Measurements from ENCODE around the gene ITM2B. TPM values are rescaled to one million over a fixed set of nuclear protein-coding genes. Genes with fewer than 3 reads are reported as not detected.

ITM2B gene
- total RNA-seq, 6 donors from 2014 or later, result 90.1 to 854 (median 640) TPM

- peaks cover 0 to 20% (median 9%) of the 10 kb centered on the region in 4 donors for H3K4me1 ChIP-seq
- peaks cover 0 to 27% (median 15%) of the 10 kb centered on the region in 4 donors for H3K36me3 ChIP-seq
- H3K27me3 ChIP-seq, result no peaks in the 10 kb centered on the region
- 68 to 86% methylated on average over 31 to 47 of the region's 47 CpGs for WGBS, 2 donors
- ATAC-seq (ENCODE audit: low FRiP score in 2 of 2) (peak; percentile 56 to 57), DNase-seq (peak in 1 of 2 donors; percentile 78)
- peak overlapping the region in 2 of 4 donors; percentile 20 to 46 for H3K27ac ChIP-seq
- H3K9me3 ChIP-seq, result peaks cover 4 to 10% (median 6%) of the 10 kb centered on the region in 4 donors
- peak overlapping the region in 3 of 4 donors; percentile 30 to 46 (median 40) for H3K4me3 ChIP-seq
- no peak for TF ChIP-seq POLR2AphosphoS5 (IDR thresholded peaks at IDR 0.05)
- no peak for TF ChIP-seq POLR2A (IDR thresholded peaks at IDR 0.05)
- TF ChIP-seq, protein P1, sequence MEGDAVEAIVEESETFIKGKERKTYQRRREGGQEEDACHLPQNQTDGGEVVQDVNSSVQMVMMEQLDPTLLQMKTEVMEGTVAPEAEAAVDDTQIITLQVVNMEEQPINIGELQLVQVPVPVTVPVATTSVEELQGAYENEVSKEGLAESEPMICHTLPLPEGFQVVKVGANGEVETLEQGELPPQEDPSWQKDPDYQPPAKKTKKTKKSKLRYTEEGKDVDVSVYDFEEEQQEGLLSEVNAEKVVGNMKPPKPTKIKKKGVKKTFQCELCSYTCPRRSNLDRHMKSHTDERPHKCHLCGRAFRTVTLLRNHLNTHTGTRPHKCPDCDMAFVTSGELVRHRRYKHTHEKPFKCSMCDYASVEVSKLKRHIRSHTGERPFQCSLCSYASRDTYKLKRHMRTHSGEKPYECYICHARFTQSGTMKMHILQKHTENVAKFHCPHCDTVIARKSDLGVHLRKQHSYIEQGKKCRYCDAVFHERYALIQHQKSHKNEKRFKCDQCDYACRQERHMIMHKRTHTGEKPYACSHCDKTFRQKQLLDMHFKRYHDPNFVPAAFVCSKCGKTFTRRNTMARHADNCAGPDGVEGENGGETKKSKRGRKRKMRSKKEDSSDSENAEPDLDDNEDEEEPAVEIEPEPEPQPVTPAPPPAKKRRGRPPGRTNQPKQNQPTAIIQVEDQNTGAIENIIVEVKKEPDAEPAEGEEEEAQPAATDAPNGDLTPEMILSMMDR (IDR thresholded peaks at IDR 0.05), result no peak
- TF ChIP-seq EP300 (IDR thresholded peaks at IDR 0.05), result no peak
These were observed 86.0 kb downstream of the ITM2B start for GRCh38 chr13:48318821-48319511.

Other genes with a start within 250 kb of the ITM2B start
- gene SUCLA2, start 231.9 kb upstream of the ITM2B start, total RNA-seq, result 10 to 100 TPM; 15.0 to 67.4 (median 33.4) TPM
- 10 to 100 TPM in 3 of 6 donors, 1 to 10 TPM in 3; 4.0 to 12.5 (median 10.2) TPM for gene NUDT15, start 195.5 kb upstream of the ITM2B start, total RNA-seq
- gene MED4, start 138.1 kb upstream of the ITM2B start, total RNA-seq, result 10 to 100 TPM; 23.2 to 41.8 (median 35.5) TPM
- gene RB1, start 70.5 kb downstream of the ITM2B start, total RNA-seq, result 10 to 100 TPM; 20.2 to 46.6 (median 32.9) TPM
- 10 to 100 TPM; 13.8 to 46.1 (median 19.0) TPM for gene LPAR6, start 179.9 kb downstream of the ITM2B start, total RNA-seq

Data from upper lobe of left lung (tissue), 6 donors.